GM12878 (cell line): ENCODE results near the gene PTPRD. TPM values are rescaled to one million over a fixed set of nuclear protein-coding genes. Genes with fewer than 3 reads are reported as not detected.
"Not testable (repeated sequence)": the region's sequence is repeated elsewhere in the genome, so short reads cannot be mapped to it uniquely, and the experiment has no call there.

Experiments
- ATAC-seq: fragments of 200-7000 bp; cut with Tn5 transposase; 3 replicates; pipeline ENCODE4 v1.9.1; 2020; ENCODE audit warnings: mild to moderate bottlenecking, moderate library complexity
- BruUV-seq: library from RNA; stranded (reverse); fragments of 400-500 nt; replicated peaks from 2 replicates; lab custom pipeline; 2021; lab: Mats Ljungman, UMichigan
- CTCF ChIA-PET: fragments of 300-600 bp; sonication (Branson Sonifier 250); formaldehyde crosslinking; extraction: SDS; loops from one replicate; lab custom pipeline; 2021; ENCODE audit warnings: inconsistent platforms; lab: Yijun Ruan, JAX
- POLR2A ChIA-PET: fragments of 350-600 bp; formaldehyde crosslinking; extraction: SDS; loops from one replicate; lab custom pipeline; 2021; ENCODE audit warnings: inconsistent platforms; lab: Charles Lee
- RAD21 ChIA-PET: fragments of 300-600 bp; sonication (Branson Sonifier 250); formaldehyde crosslinking; loops from one replicate; lab custom pipeline; 2023; ENCODE audit warnings: antibody characterized with exemption; ENCODE audit not compliant: unreplicated experiment; lab: Charles Lee
- SMC1A ChIA-PET: fragments of 300-600 bp; sonication (Branson Sonifier 250); formaldehyde crosslinking; loops from one replicate; lab custom pipeline; 2023; ENCODE audit not compliant: unreplicated experiment, uncharacterized antibody; lab: Charles Lee
- DNase-seq: peaks from one replicate; pipeline ENCODE4 v3.0.0-alpha.2; 2011; ENCODE audit warnings: low read depth, low spot score
- FAIRE-seq: peaks from 3 replicates; lab custom pipeline; 2011; peaks lifted over from hg19 to GRCh38; lab: Jason Lieb, UNC
- H2AFZ ChIP-seq: 2 replicates; pipeline ENCODE4 v1.6.0; 2011; ENCODE audit warnings: low read depth, low read length, control low read depth; ENCODE audit not compliant: control insufficient read depth
- H3K27ac ChIP-seq: 2 replicates; pipeline ENCODE4 v1.5.1; 2011; ENCODE audit warnings: control low read depth; ENCODE audit not compliant: control insufficient read depth, insufficient read depth
- H3K27me3 ChIP-seq, 2 experiments: replicated peaks in 1 of 2; 2 replicates each; pipeline versions ENCODE4 v1.6.0 to v1.6.1; 2011; ENCODE audit warnings: low read length in 1 of 2; ENCODE audit not compliant: control insufficient read depth in 2 of 2, insufficient read depth in 2 of 2
- H3K36me3 ChIP-seq, 2 experiments: 2 replicates each; pipeline ENCODE4 v1.5.1; 2011; ENCODE audit warnings: low read length in 1 of 2; ENCODE audit not compliant: control insufficient read depth in 2 of 2, insufficient read depth in 2 of 2
- H3K4me1 ChIP-seq: 2 replicates; pipeline ENCODE4 v1.6.1; 2011; ENCODE audit warnings: mild to moderate bottlenecking, low read length, moderate library complexity, mixed read lengths; ENCODE audit not compliant: control insufficient read depth, insufficient read depth
- H3K4me2 ChIP-seq: 2 replicates; pipeline ENCODE4 v1.6.0; 2011; ENCODE audit warnings: control low read depth; ENCODE audit not compliant: control insufficient read depth, insufficient read depth
- H3K4me3 ChIP-seq: fragments of 200-600 bp; sonication (generic); 2 replicates; pipeline ENCODE4 v1.5.1; 2016
- H3K79me2 ChIP-seq: 2 replicates; pipeline ENCODE4 v1.6.0; 2011; ENCODE audit warnings: low read length; ENCODE audit not compliant: control insufficient read depth, insufficient read depth
- H3K9ac ChIP-seq: 2 replicates; pipeline ENCODE4 v1.8.0; 2011; ENCODE audit warnings: low read length, control low read depth, mixed read lengths; ENCODE audit not compliant: control insufficient read depth, insufficient read depth
- H3K9me3 ChIP-seq: replicated peaks from 3 replicates; pipeline ENCODE4 v1.5.1; 2011; ENCODE audit warnings: mild to moderate bottlenecking, low read length; ENCODE audit not compliant: control insufficient read depth, insufficient read depth
- H4K20me1 ChIP-seq: 2 replicates; pipeline ENCODE4 v1.6.0; 2011; ENCODE audit not compliant: control insufficient read depth, insufficient read depth
- CHD4 ChIP-seq: fragments of 200-600 bp; sonication (generic); IDR thresholded peaks from 2 replicates; pipeline ENCODE4 v1.6.1; 2016; ENCODE audit warnings: mild to moderate bottlenecking
- CREM ChIP-seq: IDR thresholded peaks from 2 replicates; pipeline ENCODE4 v1.6.1; 2014; ENCODE audit warnings: antibody characterized with exemption, low read depth
- NRF1 ChIP-seq: conservative IDR thresholded peaks from 2 replicates; pipeline ENCODE4 v1.6.1; 2011; ENCODE audit warnings: mild to moderate bottlenecking, low read depth, low read length, improper control_type of control experiment
- WGBS: methylation state at CpG from one replicate; pipeline ENCODE4 v1.1.6; 2016; ENCODE audit warnings: low lambda C conversion rate; ENCODE audit not compliant: insufficient replicate concordance, insufficient coverage; ENCODE audit errors: missing lambda C conversion rate; 5-methylcytosine and 5-hydroxymethylcytosine counted together
- in situ Hi-C: fragments of 300-500 bp; cut with MboI; formaldehyde crosslinking; loops from 9 replicates; pipeline ENCODE4 v1.14.3; 2018; ENCODE audit warnings: mixed read lengths
- intact Hi-C: fragments of 100-400 bp; cut with micrococcal nuclease; formaldehyde crosslinking; loops from one replicate; pipeline ENCODE4 v1.14.2; 2022; ENCODE audit not compliant: unreplicated experiment
- polyA plus RNA-seq, 11 experiments: library from polyadenylated mRNA; depleted of rRNA in 4 of 11; unstranded in 6 of 11; stranded (reverse) in 5 of 11; fragments of >200 nt; fragmentation: Nextera tagmentation in 4 of 11; fragmentation: Illumina TruSeq in 1 of 11; extraction: Ambion mirVana in 4 of 11; extraction: Trizol in 1 of 11; gene quantifications; 1 replicate in 1 of 11; 2 replicates in 10 of 11; pipeline versions ENCODE4 v1.2.1 to v1.2.3, GENCODE V29; 2011 to 2016; ENCODE audit warnings: inconsistent platforms in 2 of 11, missing spikeins in 2 of 11, low read depth in 1 of 11
- total RNA-seq, 4 experiments: library from RNA; depleted of rRNA in 3 of 4; stranded (reverse); fragments of >200 nt in 3 of 4; fragmentation: Illumina TruSeq in 1 of 4; extraction: Trizol in 1 of 4; gene quantifications; 2 replicates each; pipeline versions ENCODE4 v1.2.1 to v1.2.3, GENCODE V29; 2013 to 2021
- TF ChIP-seq, protein P1 (sequence below), 3 experiments: IDR thresholded peaks in 2 of 3; conservative IDR thresholded peaks in 1 of 3; 2 replicates each; pipeline ENCODE4 v1.5.1; 2011; ENCODE audit warnings: low read depth in 3 of 3, low read length in 3 of 3, mild to moderate bottlenecking in 3 of 3, control low read depth in 2 of 3, moderate library complexity in 2 of 3, inconsistent platforms in 1 of 3, mixed read lengths in 1 of 3; ENCODE audit not compliant: control insufficient read depth in 2 of 3, insufficient read depth in 1 of 3; ENCODE audit errors: extremely low read depth in 1 of 3

The PTPRD gene
- total and polyA plus RNA-seq, 10 of the 15 experiments (the other 5 are each of a cell fraction or from before 2014, with no cell fraction given) = under 0.01 to 0.05 (median 0.01) TPM; not detected in 7

- no peak for TF ChIP-seq NRF1
- no peak for TF ChIP-seq CREM
These were observed 123.9 kb downstream of the PTPRD start (continued) for GRCh38 chr9:10488937-10489336.

DNA sequence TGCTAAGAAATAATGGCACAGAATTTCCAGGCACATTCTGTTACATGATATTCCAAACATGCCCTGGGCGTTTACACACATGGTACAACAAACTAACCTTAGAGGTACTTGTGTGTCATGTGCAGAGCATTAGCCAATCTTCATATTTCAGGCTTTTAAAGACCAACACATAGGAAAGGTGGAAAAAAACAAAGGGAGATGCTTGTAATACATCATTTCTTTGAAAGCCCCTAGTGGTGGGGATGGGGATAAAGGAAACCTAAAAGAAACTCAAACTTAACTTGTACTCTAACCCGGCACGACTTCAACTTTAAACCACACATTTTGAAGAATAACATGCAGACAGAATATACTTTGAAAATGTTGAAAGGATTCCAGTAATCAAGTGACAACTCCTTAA lies 133.6 kb downstream of the PTPRD start:
- intact Hi-C loops = no loop called here
- no peak overlapping the region for H3K4me2 ChIP-seq
- no peaks in the 10 kb centered on the region for H3K36me3 ChIP-seq
- H3K9me3 ChIP-seq = no peaks in the 10 kb centered on the region
- in situ Hi-C loops = no loop called here
- DNase-seq (no peak), ATAC-seq (no peak), FAIRE-seq (no peak)
- H3K27me3 ChIP-seq = no peaks in the 10 kb centered on the region
- 2% methylated on average over 3 of the region's 3 CpGs for WGBS
- CTCF ChIA-PET = no interaction called here
- no TSS peak for BruUV-seq
- H4K20me1 ChIP-seq = no peaks in the 10 kb centered on the region
- no peak overlapping the region for H3K27ac ChIP-seq
- TF ChIP-seq, protein P1, sequence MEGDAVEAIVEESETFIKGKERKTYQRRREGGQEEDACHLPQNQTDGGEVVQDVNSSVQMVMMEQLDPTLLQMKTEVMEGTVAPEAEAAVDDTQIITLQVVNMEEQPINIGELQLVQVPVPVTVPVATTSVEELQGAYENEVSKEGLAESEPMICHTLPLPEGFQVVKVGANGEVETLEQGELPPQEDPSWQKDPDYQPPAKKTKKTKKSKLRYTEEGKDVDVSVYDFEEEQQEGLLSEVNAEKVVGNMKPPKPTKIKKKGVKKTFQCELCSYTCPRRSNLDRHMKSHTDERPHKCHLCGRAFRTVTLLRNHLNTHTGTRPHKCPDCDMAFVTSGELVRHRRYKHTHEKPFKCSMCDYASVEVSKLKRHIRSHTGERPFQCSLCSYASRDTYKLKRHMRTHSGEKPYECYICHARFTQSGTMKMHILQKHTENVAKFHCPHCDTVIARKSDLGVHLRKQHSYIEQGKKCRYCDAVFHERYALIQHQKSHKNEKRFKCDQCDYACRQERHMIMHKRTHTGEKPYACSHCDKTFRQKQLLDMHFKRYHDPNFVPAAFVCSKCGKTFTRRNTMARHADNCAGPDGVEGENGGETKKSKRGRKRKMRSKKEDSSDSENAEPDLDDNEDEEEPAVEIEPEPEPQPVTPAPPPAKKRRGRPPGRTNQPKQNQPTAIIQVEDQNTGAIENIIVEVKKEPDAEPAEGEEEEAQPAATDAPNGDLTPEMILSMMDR (IDR thresholded peaks at IDR 0.05 in 2 of 3, conservative IDR thresholded peaks at IDR 0.05 in 1 of 3; ENCODE audit: control insufficient read depth in 2 of 3, extremely low read depth in 1 of 3, insufficient read depth in 1 of 3, low read depth in 3 of 3, low read length in 3 of 3) = 0 out of 6 replicates have a peak, but pooled peaks of 2 of the 3 experiments have one; percentile 9 to 19
- no peak for TF ChIP-seq CHD4
- TF ChIP-seq, all 136 proteins: peak for 1
- H2AFZ ChIP-seq = no peak overlapping the region
- no peaks in the 10 kb centered on the region for H3K79me2 ChIP-seq
- SMC1A ChIA-PET = no interaction called here
- POLR2A ChIA-PET = no interaction called here
- H3K9ac ChIP-seq = no peak overlapping the region
- H3K4me1 ChIP-seq = no peaks in the 10 kb centered on the region
- RAD21 ChIA-PET = no interaction called here
- H3K4me3 ChIP-seq = no peak overlapping the region

DNA sequence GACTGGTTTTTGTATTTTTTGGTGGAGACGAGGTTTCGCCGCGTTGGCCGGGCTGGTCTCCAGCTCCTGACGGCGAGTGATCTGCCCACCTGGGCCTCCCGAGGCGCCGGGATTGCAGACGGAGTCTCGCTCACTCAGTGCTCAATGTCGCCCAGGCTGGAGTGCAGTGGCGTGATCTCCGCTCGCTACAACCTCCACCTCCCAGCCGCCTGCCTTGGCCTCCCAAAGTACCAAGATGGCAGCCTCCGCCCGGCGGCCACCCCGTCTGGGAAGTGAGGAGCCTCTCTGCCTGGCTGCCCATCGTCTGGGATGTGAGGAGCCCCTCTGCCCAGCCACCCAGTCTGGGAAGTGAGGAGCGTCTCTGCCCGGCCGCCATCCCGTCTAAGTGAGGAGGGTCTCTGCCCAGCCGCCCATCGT lies 163.6 kb downstream of the PTPRD start:
- H3K9me3 ChIP-seq, H3K79me2 ChIP-seq, BruUV-seq, SMC1A ChIA-PET, FAIRE-seq, H3K4me1 ChIP-seq, H3K27me3 ChIP-seq, in situ Hi-C loops, H3K9ac ChIP-seq, DNase-seq, H3K4me2 ChIP-seq, H2AFZ ChIP-seq, RAD21 ChIA-PET, H4K20me1 ChIP-seq, ATAC-seq, H3K4me3 ChIP-seq, intact Hi-C loops, H3K27ac ChIP-seq, H3K36me3 ChIP-seq, POLR2A ChIA-PET, CTCF ChIA-PET: not testable (repeated sequence)
- WGBS = 68% methylated on average over 18 of the region's 28 CpGs
